H9 (cell line): ENCODE results near the gene SPDYE6. TPM values are rescaled to one million over a fixed set of nuclear protein-coding genes. Genes with fewer than 3 reads are reported as not detected.

Source experiments
- DNase-seq: peaks from one replicate; pipeline ENCODE4 v3.0.0-alpha.2; 2017
- H2AFZ ChIP-seq: one replicate; pipeline ENCODE4 v1.6.1; 2013; ENCODE audit warnings: mild to moderate bottlenecking, low read length, control low read depth, moderate library complexity
- H2AK5ac ChIP-seq: 2 replicates; pipeline ENCODE4 v1.6.1; 2013; ENCODE audit warnings: low read length, control low read depth, mixed read lengths; ENCODE audit not compliant: insufficient read length
- H2BK120ac ChIP-seq: one replicate; pipeline ENCODE4 v1.6.1; 2013; ENCODE audit warnings: low read depth, mild to moderate bottlenecking, low read length, control low read depth, inconsistent platforms; ENCODE audit not compliant: poor library complexity, severe bottlenecking
- H2BK12ac ChIP-seq: 2 replicates; pipeline ENCODE4 v1.6.1; 2013; ENCODE audit warnings: low read length, control low read depth, mixed read lengths, low read depth; ENCODE audit not compliant: insufficient read length
- H2BK15ac ChIP-seq: 2 replicates; pipeline ENCODE4 v1.6.1; 2013; ENCODE audit warnings: low read depth, low read length, control low read depth
- H2BK20ac ChIP-seq: one replicate; pipeline ENCODE4 v1.6.1; 2013; ENCODE audit warnings: low read depth, mild to moderate bottlenecking, low read length, control low read depth, inconsistent platforms; ENCODE audit not compliant: poor library complexity, severe bottlenecking
- H2BK5ac ChIP-seq: 2 replicates; pipeline ENCODE4 v1.6.1; 2013; ENCODE audit warnings: low read length, control low read depth, mixed read lengths; ENCODE audit not compliant: insufficient read length
- H3K14ac ChIP-seq: 2 replicates; pipeline ENCODE4 v1.6.1; 2013; ENCODE audit warnings: low read length, control low read depth; ENCODE audit not compliant: insufficient read depth
- H3K18ac ChIP-seq: 2 replicates; pipeline ENCODE4 v1.6.1; 2013; ENCODE audit warnings: low read depth, mild to moderate bottlenecking, mixed read lengths, low read length, control low read depth; ENCODE audit not compliant: insufficient read length
- H3K23ac ChIP-seq: 2 replicates; pipeline ENCODE4 v1.6.1; 2013; ENCODE audit warnings: low read length, control low read depth, mixed read lengths, low read depth; ENCODE audit not compliant: insufficient read length
- H3K23me2 ChIP-seq: 2 replicates; pipeline ENCODE4 v1.6.1; 2013; ENCODE audit warnings: low read depth, mild to moderate bottlenecking, mixed read lengths, low read length, control low read depth; ENCODE audit not compliant: insufficient read length, poor library complexity, severe bottlenecking
- H3K27ac ChIP-seq: 2 replicates; pipeline ENCODE4 v1.5.1; 2013; ENCODE audit warnings: low read length, control low read depth, mixed read lengths, low read depth; ENCODE audit not compliant: insufficient read length
- H3K27me3 ChIP-seq: 2 replicates; pipeline ENCODE4 v1.6.1; 2013; ENCODE audit warnings: low read length, control low read depth, inconsistent platforms; ENCODE audit not compliant: insufficient read depth
- H3K4ac ChIP-seq: 2 replicates; pipeline ENCODE4 v1.6.1; 2013; ENCODE audit warnings: low read depth, mild to moderate bottlenecking, control low read depth, inconsistent platforms, low read length, moderate library complexity
- H3K4me1 ChIP-seq: 2 replicates; pipeline ENCODE4 v1.6.1; 2013; ENCODE audit warnings: low read length, control low read depth, inconsistent platforms; ENCODE audit not compliant: insufficient read depth
- H3K4me2 ChIP-seq: 2 replicates; pipeline ENCODE4 v1.6.1; 2013; ENCODE audit warnings: low read length, control low read depth, mixed read lengths; ENCODE audit not compliant: insufficient read length, insufficient read depth
- H3K56ac ChIP-seq: 2 replicates; pipeline ENCODE4 v1.6.1; 2013; ENCODE audit warnings: low read depth, mild to moderate bottlenecking, mixed read lengths, low read length, control low read depth; ENCODE audit not compliant: insufficient read length
- H3K79me1 ChIP-seq: 2 replicates; pipeline ENCODE4 v1.6.1; 2013; ENCODE audit warnings: low read depth, mild to moderate bottlenecking, moderate library complexity, low read length, control low read depth, inconsistent platforms; ENCODE audit not compliant: insufficient read depth, poor library complexity, severe bottlenecking
- H3K79me2 ChIP-seq: 2 replicates; pipeline ENCODE4 v1.6.1; 2013; ENCODE audit warnings: low read length, control low read depth, inconsistent platforms; ENCODE audit not compliant: insufficient read depth
- H3K9ac ChIP-seq: 2 replicates; pipeline ENCODE4 v1.6.1; 2013; ENCODE audit warnings: low read length, control low read depth, mixed read lengths; ENCODE audit not compliant: insufficient read length; ENCODE audit errors: extremely low read depth
- H3K9me3 ChIP-seq: one replicate; pipeline ENCODE4 v1.6.1; 2013; ENCODE audit warnings: low read depth, low read length, inconsistent platforms; ENCODE audit not compliant: control insufficient read depth
- H3T11ph ChIP-seq: one replicate; pipeline ENCODE4 v1.6.1; 2013; ENCODE audit warnings: mild to moderate bottlenecking, low read length, control low read depth, inconsistent platforms
- H4K20me1 ChIP-seq: one replicate; pipeline ENCODE4 v1.6.1; 2013; ENCODE audit not compliant: control insufficient read depth, insufficient read length, insufficient read depth
- H4K5ac ChIP-seq: 2 replicates; pipeline ENCODE4 v1.6.1; 2013; ENCODE audit warnings: low read depth, mild to moderate bottlenecking, mixed read lengths, low read length, control low read depth; ENCODE audit not compliant: insufficient read length
- H4K8ac ChIP-seq: replicated peaks from 2 replicates; pipeline ENCODE4 v1.6.1; 2013; ENCODE audit warnings: low read length, control low read depth, mixed read lengths, low read depth; ENCODE audit not compliant: insufficient read length
- H4K91ac ChIP-seq: 2 replicates; pipeline ENCODE4 v1.6.1; 2013; ENCODE audit warnings: low read depth, mild to moderate bottlenecking, moderate library complexity, mixed read lengths, low read length, control low read depth; ENCODE audit not compliant: insufficient read length
- H3K27ac Mint-ChIP-seq, 3 experiments: 2 replicates in 2 of 3; 3 replicates in 1 of 3; pipeline ENCODE4 v1.8.0; 2020 to 2021; ENCODE audit warnings: mixed read lengths in 3 of 3, mild to moderate bottlenecking in 1 of 3, moderate library complexity in 1 of 3
- H3K27me3 Mint-ChIP-seq: 2 replicates; pipeline ENCODE4 v1.8.0; 2021; ENCODE audit warnings: low read depth, mild to moderate bottlenecking, moderate library complexity, mixed read lengths
- H3K36me3 Mint-ChIP-seq, 3 experiments: 2 replicates in 2 of 3; 3 replicates in 1 of 3; pipeline ENCODE4 v1.8.0; 2020 to 2021; ENCODE audit warnings: low read depth in 3 of 3, mixed read lengths in 3 of 3; ENCODE audit not compliant: insufficient read depth in 1 of 3
- H3K4me1 Mint-ChIP-seq, 2 experiments: 2 replicates each; pipeline ENCODE4 v1.8.0; 2020; ENCODE audit warnings: mixed read lengths in 2 of 2
- H3K4me3 Mint-ChIP-seq, 2 experiments: 2 replicates in 1 of 2; 3 replicates in 1 of 2; pipeline ENCODE4 v1.8.0; 2020 to 2021; ENCODE audit warnings: mild to moderate bottlenecking in 2 of 2, mixed read lengths in 2 of 2, moderate library complexity in 1 of 2
- H3K9me3 Mint-ChIP-seq, 2 experiments: 2 replicates in 1 of 2; 3 replicates in 1 of 2; pipeline ENCODE4 v1.8.0; 2020; ENCODE audit warnings: mild to moderate bottlenecking in 2 of 2, mixed read lengths in 2 of 2, moderate library complexity in 1 of 2
- WGBS: extraction: QIAGEN DNeasy Blood & Tissue Kit; methylation state at CpG from one replicate; pipeline ENCODE4 v1.1.7; 2013; ENCODE audit warnings: missing lambda C conversion rate, low lambda C conversion rate, mixed read lengths; ENCODE audit not compliant: insufficient read length; ENCODE audit errors: extremely low coverage; 5-methylcytosine and 5-hydroxymethylcytosine counted together
- total RNA-seq: library from RNA; stranded (reverse); gene quantifications from 2 replicates; pipeline ENCODE4 v1.2.1, GENCODE V29; 2021
- TF ChIP-seq, protein P1 (sequence below): fragments of 200-600 bp; sonication (generic); conservative IDR thresholded peaks from 3 replicates; pipeline ENCODE4 v1.8.0; 2021; ENCODE audit warnings: antibody characterized with exemption, mild to moderate bottlenecking

Gene SPDYE6
- total RNA-seq, 1 experiment from 2014 or later: not detected

DNA sequence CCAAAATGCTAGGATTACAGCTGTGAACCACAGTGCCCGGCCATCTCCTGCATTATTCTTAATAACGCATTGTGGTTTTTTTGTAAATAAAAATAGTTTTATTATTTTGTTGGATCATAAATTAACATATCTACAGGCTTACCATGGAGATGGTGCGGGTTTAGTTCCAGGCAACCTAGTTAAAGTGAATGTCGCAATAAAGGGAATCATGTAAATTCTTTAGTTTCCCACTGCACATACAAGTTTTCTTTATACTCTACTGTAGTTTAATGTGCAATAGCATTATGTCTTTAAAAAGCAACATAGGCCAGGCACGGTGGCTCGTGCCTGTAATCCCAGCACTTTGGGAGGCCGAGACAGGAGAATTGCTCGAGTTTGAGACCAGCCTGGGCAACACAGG, 42.3 kb upstream of the SPDYE6 start:
- H2BK120ac ChIP-seq: no peak overlapping the region
- H3K23ac ChIP-seq: no peak overlapping the region
- DNase-seq: no peak
- H3K79me2 ChIP-seq: peaks cover 1% of the 10 kb centered on the region; the same call in 1 of the 2 replicates
- WGBS: no CpG with 5 or more reads among the region's 8 CpGs
- peaks cover 9% of the 10 kb centered on the region for H3K23me2 ChIP-seq
- H4K5ac ChIP-seq: no peak overlapping the region
- Mint-ChIP-seq H3K9me3 (no peaks in the 10 kb centered on the region; a peak in 1 of 5 replicates), H3K4me1 (peaks cover 11 to 12% of the 10 kb centered on the region in 2 experiments), H3K27ac (no peak overlapping the region), H3K36me3 (peaks cover 23 to 65% (median 53%) of the 10 kb centered on the region in 3 experiments; a peak in 6 of 7 replicates), H3K4me3 (no peak overlapping the region; a peak in 1 of 5 replicates), H3K27me3 (no peaks in the 10 kb centered on the region; the same call in 1 of the 2 replicates)
- H3K4ac ChIP-seq: no peak overlapping the region
- no peak overlapping the region for H4K8ac ChIP-seq
- H3K27me3 ChIP-seq: no peaks in the 10 kb centered on the region
- TF ChIP-seq, protein P1, sequence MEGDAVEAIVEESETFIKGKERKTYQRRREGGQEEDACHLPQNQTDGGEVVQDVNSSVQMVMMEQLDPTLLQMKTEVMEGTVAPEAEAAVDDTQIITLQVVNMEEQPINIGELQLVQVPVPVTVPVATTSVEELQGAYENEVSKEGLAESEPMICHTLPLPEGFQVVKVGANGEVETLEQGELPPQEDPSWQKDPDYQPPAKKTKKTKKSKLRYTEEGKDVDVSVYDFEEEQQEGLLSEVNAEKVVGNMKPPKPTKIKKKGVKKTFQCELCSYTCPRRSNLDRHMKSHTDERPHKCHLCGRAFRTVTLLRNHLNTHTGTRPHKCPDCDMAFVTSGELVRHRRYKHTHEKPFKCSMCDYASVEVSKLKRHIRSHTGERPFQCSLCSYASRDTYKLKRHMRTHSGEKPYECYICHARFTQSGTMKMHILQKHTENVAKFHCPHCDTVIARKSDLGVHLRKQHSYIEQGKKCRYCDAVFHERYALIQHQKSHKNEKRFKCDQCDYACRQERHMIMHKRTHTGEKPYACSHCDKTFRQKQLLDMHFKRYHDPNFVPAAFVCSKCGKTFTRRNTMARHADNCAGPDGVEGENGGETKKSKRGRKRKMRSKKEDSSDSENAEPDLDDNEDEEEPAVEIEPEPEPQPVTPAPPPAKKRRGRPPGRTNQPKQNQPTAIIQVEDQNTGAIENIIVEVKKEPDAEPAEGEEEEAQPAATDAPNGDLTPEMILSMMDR: no peak
- no peak overlapping the region for H3K4me2 ChIP-seq
- H3K9me3 ChIP-seq: no peaks in the 10 kb centered on the region
- no peaks in the 10 kb centered on the region for H4K20me1 ChIP-seq
- no peak overlapping the region for H2BK15ac ChIP-seq
- H3K14ac ChIP-seq: no peak overlapping the region
- H3K79me1 ChIP-seq: peaks cover 3% of the 10 kb centered on the region
- H4K91ac ChIP-seq: no peak overlapping the region
- no peak overlapping the region for H2AFZ ChIP-seq
- no peak overlapping the region for H3K18ac ChIP-seq
- no peak overlapping the region for H2BK12ac ChIP-seq
- H3K56ac ChIP-seq: no peak overlapping the region
- no peak overlapping the region for H3K9ac ChIP-seq
- no peak overlapping the region for H2BK20ac ChIP-seq
- H3T11ph ChIP-seq: no peak overlapping the region
- H3K4me1 ChIP-seq: no peaks in the 10 kb centered on the region
- H2AK5ac ChIP-seq: no peak overlapping the region
- H3K27ac ChIP-seq: no peak overlapping the region
- no peak overlapping the region for H2BK5ac ChIP-seq
